K562 (cell line): ENCODE data around the gene CCDC102B. TPM values are rescaled to one million over a fixed set of nuclear protein-coding genes. Genes with fewer than 3 reads are reported as not detected.

Experiments used
- ATAC-seq: fragments of 200-7000 bp; cut with Tn5 transposase; 3 replicates; pipeline ENCODE4 v1.9.1; 2020; ENCODE audit warnings: moderate library complexity
- BruUV-seq: library from RNA; stranded (reverse); fragments of 400-500 nt; replicated peaks from 2 replicates; lab custom pipeline; 2021; lab: Mats Ljungman, UMichigan
- CTCF ChIA-PET: fragments of 300-600 bp; formaldehyde crosslinking; extraction: SDS; loops from one replicate; lab custom pipeline; 2021; ENCODE audit warnings: low intra/inter-chr PET ratio; lab: Yijun Ruan, JAX
- POLR2A ChIA-PET: fragments of 300-600, 350-650 bp; sonication (Branson Sonifier 250); formaldehyde crosslinking; extraction: SDS; loops from one replicate; lab custom pipeline; 2021; ENCODE audit warnings: antibody characterized with exemption, inconsistent platforms; lab: Yijun Ruan, JAX
- DNase-seq, 4 experiments: peaks; one replicate each; pipeline versions ENCODE4 v3.0.0 to v3.0.0-alpha.2; 2011 to 2018; ENCODE audit warnings: low spot score in 3 of 4, mixed read lengths in 3 of 4; ENCODE audit errors: extremely low read depth in 1 of 4
- FAIRE-seq: peaks from 2 replicates; lab custom pipeline; 2011; peaks lifted over from hg19 to GRCh38; lab: Jason Lieb, UNC
- H2AFZ ChIP-seq: 2 replicates; pipeline ENCODE4 v1.6.0; 2011; ENCODE audit warnings: low read depth, low read length, control low read depth, inconsistent platforms
- H3K27ac ChIP-seq: fragments of 200-600 bp; 3 replicates; pipeline ENCODE4 v1.8.0; 2011; ENCODE audit warnings: low read depth, mild to moderate bottlenecking, control low read depth, inconsistent platforms, low read length, moderate library complexity, mixed read lengths; ENCODE audit errors: extremely low read depth
- H3K27me3 ChIP-seq, 2 experiments: fragments of 300-600 bp in 1 of 2; 2 replicates in 1 of 2; 3 replicates in 1 of 2; pipeline versions ENCODE4 v1.6.0 to v1.8.0; 2011; ENCODE audit warnings: inconsistent platforms in 2 of 2, low read length in 2 of 2, mild to moderate bottlenecking in 1 of 2, mixed read lengths in 1 of 2, moderate library complexity in 1 of 2; ENCODE audit not compliant: control insufficient read depth in 2 of 2, insufficient read depth in 2 of 2
- H3K36me3 ChIP-seq: fragments of 300-600 bp; 3 replicates; pipeline ENCODE4 v1.8.0; 2011; ENCODE audit warnings: mild to moderate bottlenecking, low read length, inconsistent platforms; ENCODE audit not compliant: control insufficient read depth, insufficient read depth
- H3K4me1 ChIP-seq, 2 experiments: fragments of 200-600 bp in 1 of 2; replicated peaks in 1 of 2; 2 replicates in 1 of 2; 3 replicates in 1 of 2; pipeline versions ENCODE4 v1.5.1 to v1.8.0; 2011; ENCODE audit warnings: inconsistent platforms in 2 of 2, low read length in 2 of 2, mild to moderate bottlenecking in 1 of 2, mixed read lengths in 1 of 2, moderate library complexity in 1 of 2; ENCODE audit not compliant: control insufficient read depth in 2 of 2, insufficient read depth in 2 of 2
- H3K4me2 ChIP-seq: 2 replicates; pipeline ENCODE4 v1.6.1; 2011; ENCODE audit warnings: low read length, control low read depth, inconsistent platforms, mixed read lengths; ENCODE audit not compliant: insufficient read depth
- H3K4me3 ChIP-seq: fragments of 200-600 bp; sonication (generic), shearing (Covaris generic); 2 replicates; pipeline ENCODE4 v1.5.1; 2016; ENCODE audit warnings: control low read depth, inconsistent platforms
- H3K79me2 ChIP-seq: fragments of 200-600 bp; 3 replicates; pipeline ENCODE4 v1.8.0; 2011; ENCODE audit warnings: low read length, inconsistent platforms; ENCODE audit not compliant: control insufficient read depth, insufficient read depth
- H3K9ac ChIP-seq, 2 experiments: 2 replicates each; pipeline versions ENCODE4 v1.6.0 to v1.6.1; 2011; ENCODE audit warnings: low read depth in 2 of 2, low read length in 2 of 2, control low read depth in 1 of 2, inconsistent platforms in 1 of 2, mild to moderate bottlenecking in 1 of 2, mixed read lengths in 1 of 2; ENCODE audit not compliant: insufficient read depth in 1 of 2
- H3K9me1 ChIP-seq: one replicate; pipeline ENCODE4 v1.6.0; 2011; ENCODE audit warnings: inconsistent platforms, mild to moderate bottlenecking, low read length, moderate library complexity; ENCODE audit not compliant: control insufficient read depth, insufficient read depth
- H3K9me3 ChIP-seq: replicated peaks from 2 replicates; pipeline ENCODE4 v1.5.1; 2011; ENCODE audit warnings: low read depth, low read length, inconsistent platforms; ENCODE audit not compliant: control insufficient read depth, insufficient read depth
- H4K20me1 ChIP-seq: replicated peaks from 2 replicates; pipeline ENCODE4 v1.6.1; 2011; ENCODE audit warnings: low read length, inconsistent platforms, mixed read lengths; ENCODE audit not compliant: control insufficient read depth, insufficient read depth
- BRF2 ChIP-seq: IDR thresholded peaks from 3 replicates; pipeline ENCODE4 v1.6.1; 2011; ENCODE audit warnings: borderline replicate concordance, mild to moderate bottlenecking; ENCODE audit not compliant: insufficient read length, insufficient read depth
- CBFA2T2 ChIP-seq: fragments of 450-650 bp; conservative IDR thresholded peaks from 2 replicates; pipeline ENCODE4 v1.6.1; 2017; ENCODE audit warnings: mild to moderate bottlenecking
- DNMT1 ChIP-seq: fragments of 450-650 bp; IDR thresholded peaks from 2 replicates; pipeline ENCODE4 v1.6.1; 2016; ENCODE audit warnings: antibody characterized with exemption, mild to moderate bottlenecking
- FOSL1 ChIP-seq: fragments of 200-800 bp; sonication (Bioruptor generic); conservative IDR thresholded peaks from 2 replicates; pipeline ENCODE4 v1.6.1; 2016; ENCODE audit warnings: missing genetic modification characterization, missing compliant biosample characterization
- GATAD2B ChIP-seq: fragments of 450-650 bp; IDR thresholded peaks from 2 replicates; pipeline ENCODE4 v1.6.1; 2017; ENCODE audit warnings: mild to moderate bottlenecking, borderline replicate concordance
- HES1 ChIP-seq: fragments of 450-650 bp; IDR thresholded peaks from 2 replicates; pipeline ENCODE4 v1.6.1; 2016; ENCODE audit warnings: low read depth, mild to moderate bottlenecking, moderate library complexity
- MXD1 ChIP-seq: fragments of 250-450 bp; sonication (Bioruptor Pico); IDR thresholded peaks from 2 replicates; pipeline ENCODE4 v1.8.0; 2021; ENCODE audit warnings: borderline replicate concordance, mild to moderate bottlenecking, moderate library complexity; ENCODE audit not compliant: poor library complexity, severe bottlenecking
- MYBL2 ChIP-seq, 2 experiments: fragments of 450-650 bp in 1 of 2; sonication (generic) in 1 of 2; formaldehyde crosslinking in 1 of 2; IDR thresholded peaks; 2 replicates each; pipeline versions ENCODE4 v1.6.1 to v1.8.1; 2017 to 2022; ENCODE audit warnings: borderline replicate concordance in 1 of 2, inconsistent platforms in 1 of 2, low read depth in 1 of 2, mild to moderate bottlenecking in 1 of 2, missing genetic modification reagents in 1 of 2, moderate library complexity in 1 of 2
- POLR2AphosphoS5 ChIP-seq: IDR thresholded peaks from 2 replicates; pipeline ENCODE4 v1.6.1; 2011; ENCODE audit warnings: mild to moderate bottlenecking, low read depth, low read length, moderate library complexity; ENCODE audit not compliant: control insufficient read depth, insufficient read depth
- RB1 ChIP-seq: fragments of 450-650 bp; IDR thresholded peaks from 2 replicates; pipeline ENCODE4 v1.6.1; 2017; ENCODE audit warnings: low read depth, mild to moderate bottlenecking
- ZNF133 ChIP-seq: fragments of 250-450 bp; sonication (Bioruptor Pico); IDR thresholded peaks from 2 replicates; pipeline ENCODE4 v1.4.0; 2020; ENCODE audit warnings: mild to moderate bottlenecking
- ZNF77 ChIP-seq: fragments of 250-450 bp; sonication (Bioruptor Pico); IDR thresholded peaks from 2 replicates; pipeline ENCODE4 v1.5.0; 2020
- WGBS: fragments of 100-300 bp; shearing (Covaris generic); methylation state at CpG from one replicate; pipeline ENCODE4 v1.1.6; 2016; ENCODE audit warnings: low coverage, mixed read lengths; ENCODE audit not compliant: insufficient coverage; ENCODE audit errors: missing lambda C conversion rate; 5-methylcytosine and 5-hydroxymethylcytosine counted together
- in situ Hi-C: fragments of 300-500 bp; cut with MboI; formaldehyde crosslinking; loops from 4 replicates; pipeline ENCODE4 v1.15.0; 2018; ENCODE audit warnings: inconsistent platforms, mixed read lengths
- intact Hi-C: fragments of 100-400 bp; cut with micrococcal nuclease; formaldehyde crosslinking; loops from 2 replicates; pipeline ENCODE4 v1.14.2; 2022
- polyA plus RNA-seq, 8 experiments: library from polyadenylated mRNA; depleted of rRNA in 4 of 8; stranded (reverse) in 5 of 8; unstranded in 3 of 8; fragments of >200 nt; fragmentation: Nextera tagmentation in 2 of 8; fragmentation: Illumina TruSeq in 1 of 8; extraction: Ambion mirVana in 2 of 8; extraction: Trizol in 1 of 8; gene quantifications; 2 replicates each; pipeline versions ENCODE4 v1.2.1 to v1.2.3, GENCODE V29; 2011 to 2014; ENCODE audit warnings: inconsistent platforms in 1 of 8, missing spikeins in 1 of 8
- total RNA-seq, 7 experiments: library from RNA; depleted of rRNA in 6 of 7; stranded (reverse); fragments of >200 nt in 6 of 7; fragmentation: Illumina TruSeq in 2 of 7; extraction: Trizol in 2 of 7; gene quantifications; 2 replicates each; pipeline versions ENCODE4 v1.2.1 to v1.2.3, GENCODE V29; 2011 to 2021; ENCODE audit warnings: low replicate concordance in 1 of 7
- TF ChIP-seq, protein P1 (sequence below): sonication (generic); formaldehyde crosslinking; IDR thresholded peaks from 2 replicates; pipeline ENCODE4 v1.8.1; 2023; ENCODE audit warnings: mild to moderate bottlenecking, missing genetic modification reagents
- TF ChIP-seq, protein P2 (sequence below), 2 experiments: fragments of 450-650 bp; conservative IDR thresholded peaks; 2 replicates each; pipeline ENCODE4 v1.6.1; 2017; ENCODE audit warnings: mild to moderate bottlenecking in 2 of 2, moderate library complexity in 2 of 2
- TF ChIP-seq, protein P3 (sequence below), 2 experiments: IDR thresholded peaks; 2 replicates each; pipeline ENCODE4 v1.6.1; 2011; ENCODE audit warnings: borderline replicate concordance in 1 of 2, control low read depth in 1 of 2, low read depth in 1 of 2, low read length in 1 of 2, mild to moderate bottlenecking in 1 of 2, mixed read lengths in 1 of 2, moderate library complexity in 1 of 2; ENCODE audit not compliant: insufficient read depth in 1 of 2, insufficient read length in 1 of 2, poor library complexity in 1 of 2, severe bottlenecking in 1 of 2; ENCODE audit errors: extremely low read depth in 1 of 2

CCDC102B gene
- total and polyA plus RNA-seq, 9 of the 15 experiments (the other 6 are each of a cell fraction or from before 2014, with no cell fraction given), result 0.18 to 1.5 (median 0.73) TPM

DNA sequence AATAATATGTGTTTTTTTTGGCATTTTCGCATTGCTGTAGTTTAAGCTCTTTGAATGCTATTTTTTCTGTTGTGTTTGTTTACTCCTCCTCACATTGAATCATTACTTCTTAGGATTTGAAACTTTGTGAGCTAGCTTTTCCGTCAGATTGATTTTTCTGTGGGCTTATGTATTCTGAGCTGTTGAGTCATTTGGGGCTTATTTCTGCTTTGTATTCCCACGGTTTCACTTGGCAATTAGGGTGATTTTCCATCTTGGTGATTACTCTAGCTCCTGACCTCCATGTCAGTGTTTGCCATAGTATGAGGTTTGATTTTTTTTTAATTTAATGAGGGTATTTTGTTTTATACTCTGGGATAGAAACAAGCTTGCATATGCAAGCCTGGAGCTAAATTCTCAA is 200.0 kb downstream of the CCDC102B start:
- BruUV-seq, result no TSS peak
- CTCF ChIA-PET, result no interaction called here
- TF ChIP-seq ZNF133 (CRISPR knock-in tag) (no peak), HES1 (no peak), DNMT1 (no peak), FOSL1 (no peak), POLR2AphosphoS5 (no peak), MYBL2 (IDR thresholded peaks at IDR 0.05; ENCODE audit: low read depth) (no peak), MYBL2 (CRISPR knock-in tag; IDR thresholded peaks at IDR 0.05; ENCODE audit: borderline replicate concordance) (no peak), RB1 (no peak), CBFA2T2 (no peak), BRF2 (no peak), GATAD2B (no peak), ZNF77 (CRISPR knock-in tag) (no peak), MXD1 (no peak)
- TF ChIP-seq, protein P1, sequence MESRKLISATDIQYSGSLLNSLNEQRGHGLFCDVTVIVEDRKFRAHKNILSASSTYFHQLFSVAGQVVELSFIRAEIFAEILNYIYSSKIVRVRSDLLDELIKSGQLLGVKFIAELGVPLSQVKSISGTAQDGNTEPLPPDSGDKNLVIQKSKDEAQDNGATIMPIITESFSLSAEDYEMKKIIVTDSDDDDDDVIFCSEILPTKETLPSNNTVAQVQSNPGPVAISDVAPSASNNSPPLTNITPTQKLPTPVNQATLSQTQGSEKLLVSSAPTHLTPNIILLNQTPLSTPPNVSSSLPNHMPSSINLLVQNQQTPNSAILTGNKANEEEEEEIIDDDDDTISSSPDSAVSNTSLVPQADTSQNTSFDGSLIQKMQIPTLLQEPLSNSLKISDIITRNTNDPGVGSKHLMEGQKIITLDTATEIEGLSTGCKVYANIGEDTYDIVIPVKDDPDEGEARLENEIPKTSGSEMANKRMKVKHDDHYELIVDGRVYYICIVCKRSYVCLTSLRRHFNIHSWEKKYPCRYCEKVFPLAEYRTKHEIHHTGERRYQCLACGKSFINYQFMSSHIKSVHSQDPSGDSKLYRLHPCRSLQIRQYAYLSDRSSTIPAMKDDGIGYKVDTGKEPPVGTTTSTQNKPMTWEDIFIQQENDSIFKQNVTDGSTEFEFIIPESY (CRISPR knock-in tag), result no peak
- TF ChIP-seq, protein P2, sequence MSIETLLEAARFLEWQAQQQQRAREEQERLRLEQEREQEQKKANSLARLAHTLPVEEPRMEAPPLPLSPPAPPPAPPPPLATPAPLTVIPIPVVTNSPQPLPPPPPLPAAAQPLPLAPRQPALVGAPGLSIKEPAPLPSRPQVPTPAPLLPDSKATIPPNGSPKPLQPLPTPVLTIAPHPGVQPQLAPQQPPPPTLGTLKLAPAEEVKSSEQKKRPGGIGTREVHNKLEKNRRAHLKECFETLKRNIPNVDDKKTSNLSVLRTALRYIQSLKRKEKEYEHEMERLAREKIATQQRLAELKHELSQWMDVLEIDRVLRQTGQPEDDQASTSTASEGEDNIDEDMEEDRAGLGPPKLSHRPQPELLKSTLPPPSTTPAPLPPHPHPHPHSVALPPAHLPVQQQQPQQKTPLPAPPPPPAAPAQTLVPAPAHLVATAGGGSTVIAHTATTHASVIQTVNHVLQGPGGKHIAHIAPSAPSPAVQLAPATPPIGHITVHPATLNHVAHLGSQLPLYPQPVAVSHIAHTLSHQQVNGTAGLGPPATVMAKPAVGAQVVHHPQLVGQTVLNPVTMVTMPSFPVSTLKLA (conservative IDR thresholded peaks at IDR 0.05), result no peak
- TF ChIP-seq, protein P3, sequence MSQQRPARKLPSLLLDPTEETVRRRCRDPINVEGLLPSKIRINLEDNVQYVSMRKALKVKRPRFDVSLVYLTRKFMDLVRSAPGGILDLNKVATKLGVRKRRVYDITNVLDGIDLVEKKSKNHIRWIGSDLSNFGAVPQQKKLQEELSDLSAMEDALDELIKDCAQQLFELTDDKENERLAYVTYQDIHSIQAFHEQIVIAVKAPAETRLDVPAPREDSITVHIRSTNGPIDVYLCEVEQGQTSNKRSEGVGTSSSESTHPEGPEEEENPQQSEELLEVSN (IDR thresholded peaks at IDR 0.05; ENCODE audit: borderline replicate concordance in 1 of 2, extremely low read depth in 1 of 2, insufficient read depth in 1 of 2, insufficient read length in 1 of 2, low read depth in 1 of 2, low read length in 1 of 2, poor library complexity in 1 of 2, severe bottlenecking in 1 of 2), result no peak

More for the DNA sequence above, 200.0 kb downstream of the CCDC102B start:
- Histone ChIP-seq H4K20me1 (no peaks in the 10 kb centered on the region), H3K4me2 (no peak overlapping the region), H3K27me3 (no peaks in the 10 kb centered on the region), H3K9me3 (no peaks in the 10 kb centered on the region), H3K4me3 (no peak overlapping the region), H3K9ac (no peak overlapping the region), H3K36me3 (no peaks in the 10 kb centered on the region), H3K79me2 (no peaks in the 10 kb centered on the region), H2AFZ (no peak overlapping the region), H3K4me1 (no peaks in the 10 kb centered on the region), H3K9me1 (no peaks in the 10 kb centered on the region), H3K27ac (no peak overlapping the region)
- DNase-seq, result no peak
- POLR2A ChIA-PET, result no interaction called here
- in situ Hi-C loops, result no loop called here
- no peak for FAIRE-seq
- 0% methylated on average over 3 of the region's 3 CpGs for WGBS
- ATAC-seq, result no peak
- intact Hi-C loops, result no loop called here
